DOHH2 (cell line): Measurements from ENCODE around the gene TLX2.

Experiments used
- CTCF ChIP-seq: fragments of 200-600 bp; sonication (generic); IDR thresholded peaks from one replicate; pipeline ENCODE4 v1.5.1; 2014; ENCODE audit warnings: antibody characterized with exemption, mild to moderate bottlenecking, low read depth, low read length; ENCODE audit not compliant: poor library complexity, severe bottlenecking
- EZH2phosphoT487 ChIP-seq: fragments of 200-600 bp; sonication (generic); IDR thresholded peaks from 2 replicates; pipeline ENCODE4 v1.6.1; 2017; ENCODE audit warnings: borderline replicate concordance, mild to moderate bottlenecking, antibody characterized with exemption, low read length, moderate library complexity, mixed read lengths

- TF ChIP-seq EZH2phosphoT487: no peak
- TF ChIP-seq CTCF: peak; percentile 65
Measured at GRCh38 chr2:74474899-74475298, 39.4 kb upstream of the TLX2 start.
